Nephron progenitor cell (in vitro differentiated cells): ENCODE results near the gene RNF167.
A peak's percentile ranks its signal among the peaks of the same experiment; 100 is the strongest.

Experiments used
- DNase-seq: peaks from one replicate; pipeline ENCODE4 v3.0.0; 2021
- H3K27ac Mint-ChIP-seq: 2 replicates; pipeline ENCODE4 v1.8.0; 2021; ENCODE audit warnings: mild to moderate bottlenecking, moderate library complexity, mixed read lengths
- H3K27me3 Mint-ChIP-seq: 2 replicates; pipeline ENCODE4 v1.8.0; 2021; ENCODE audit warnings: mild to moderate bottlenecking, low read depth, mixed read lengths; ENCODE audit not compliant: poor library complexity
- H3K36me3 Mint-ChIP-seq: 2 replicates; pipeline ENCODE4 v1.8.0; 2021; ENCODE audit warnings: low read depth, mixed read lengths
- H3K4me1 Mint-ChIP-seq: 2 replicates; pipeline ENCODE4 v1.8.0; 2021; ENCODE audit warnings: mixed read lengths
- H3K4me3 Mint-ChIP-seq: 2 replicates; pipeline ENCODE4 v1.8.0; 2021; ENCODE audit warnings: mild to moderate bottlenecking, moderate library complexity, mixed read lengths
- H3K9me3 Mint-ChIP-seq: 2 replicates; pipeline ENCODE4 v1.8.0; 2021; ENCODE audit warnings: mild to moderate bottlenecking, moderate library complexity, mixed read lengths
- TF ChIP-seq, protein P1 (sequence below): fragments of 200-600 bp; sonication (generic); IDR thresholded peaks from 2 replicates; pipeline ENCODE4 v1.5.0; 2021; ENCODE audit warnings: antibody characterized with exemption

RNF167 gene

DNA sequence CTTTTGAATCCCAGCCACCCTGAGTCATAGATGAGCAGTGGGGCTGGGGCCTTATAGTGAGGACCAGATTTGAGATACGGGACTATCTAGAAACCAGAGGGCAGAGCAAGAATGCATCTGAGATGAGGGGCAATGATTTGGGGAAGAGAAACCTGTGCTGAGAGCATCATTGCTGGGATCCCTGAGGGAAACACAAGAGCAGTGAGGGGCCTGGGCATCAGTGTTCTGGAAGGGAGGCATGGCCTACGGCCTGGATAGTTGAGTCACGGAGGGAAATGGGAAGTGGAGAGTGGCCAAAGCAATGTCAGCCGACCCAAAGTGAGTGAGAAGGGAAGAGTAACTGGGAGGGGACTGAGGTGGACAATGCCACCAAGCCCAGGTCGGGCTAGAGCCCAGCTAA lies 42.2 kb downstream of the RNF167 start:
- TF ChIP-seq, protein P1, sequence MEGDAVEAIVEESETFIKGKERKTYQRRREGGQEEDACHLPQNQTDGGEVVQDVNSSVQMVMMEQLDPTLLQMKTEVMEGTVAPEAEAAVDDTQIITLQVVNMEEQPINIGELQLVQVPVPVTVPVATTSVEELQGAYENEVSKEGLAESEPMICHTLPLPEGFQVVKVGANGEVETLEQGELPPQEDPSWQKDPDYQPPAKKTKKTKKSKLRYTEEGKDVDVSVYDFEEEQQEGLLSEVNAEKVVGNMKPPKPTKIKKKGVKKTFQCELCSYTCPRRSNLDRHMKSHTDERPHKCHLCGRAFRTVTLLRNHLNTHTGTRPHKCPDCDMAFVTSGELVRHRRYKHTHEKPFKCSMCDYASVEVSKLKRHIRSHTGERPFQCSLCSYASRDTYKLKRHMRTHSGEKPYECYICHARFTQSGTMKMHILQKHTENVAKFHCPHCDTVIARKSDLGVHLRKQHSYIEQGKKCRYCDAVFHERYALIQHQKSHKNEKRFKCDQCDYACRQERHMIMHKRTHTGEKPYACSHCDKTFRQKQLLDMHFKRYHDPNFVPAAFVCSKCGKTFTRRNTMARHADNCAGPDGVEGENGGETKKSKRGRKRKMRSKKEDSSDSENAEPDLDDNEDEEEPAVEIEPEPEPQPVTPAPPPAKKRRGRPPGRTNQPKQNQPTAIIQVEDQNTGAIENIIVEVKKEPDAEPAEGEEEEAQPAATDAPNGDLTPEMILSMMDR, result no peak
- DNase-seq, result no peak
- Mint-ChIP-seq H3K4me3 (no peak overlapping the region), H3K27me3 (peaks cover 5% of the 10 kb centered on the region), H3K27ac (no peak overlapping the region), H3K4me1 (peaks cover 29% of the 10 kb centered on the region), H3K36me3 (peaks cover 21% of the 10 kb centered on the region), H3K9me3 (no peaks in the 10 kb centered on the region)

- peaks cover 34% of the 10 kb centered on the region for H3K4me1 Mint-ChIP-seq
- H3K4me3 Mint-ChIP-seq, result peak overlapping the region; percentile 82
- H3K27me3 Mint-ChIP-seq, result peaks cover 9% of the 10 kb centered on the region
- H3K9me3 Mint-ChIP-seq, result no peaks in the 10 kb centered on the region
- TF ChIP-seq, protein P1, result no peak
- peaks cover 10% of the 10 kb centered on the region for H3K36me3 Mint-ChIP-seq
- DNase-seq, result no peak
- no peak overlapping the region for H3K27ac Mint-ChIP-seq
Measured at GRCh38 chr17:4986403-4986802, 46.3 kb downstream of the RNF167 start.

DNA sequence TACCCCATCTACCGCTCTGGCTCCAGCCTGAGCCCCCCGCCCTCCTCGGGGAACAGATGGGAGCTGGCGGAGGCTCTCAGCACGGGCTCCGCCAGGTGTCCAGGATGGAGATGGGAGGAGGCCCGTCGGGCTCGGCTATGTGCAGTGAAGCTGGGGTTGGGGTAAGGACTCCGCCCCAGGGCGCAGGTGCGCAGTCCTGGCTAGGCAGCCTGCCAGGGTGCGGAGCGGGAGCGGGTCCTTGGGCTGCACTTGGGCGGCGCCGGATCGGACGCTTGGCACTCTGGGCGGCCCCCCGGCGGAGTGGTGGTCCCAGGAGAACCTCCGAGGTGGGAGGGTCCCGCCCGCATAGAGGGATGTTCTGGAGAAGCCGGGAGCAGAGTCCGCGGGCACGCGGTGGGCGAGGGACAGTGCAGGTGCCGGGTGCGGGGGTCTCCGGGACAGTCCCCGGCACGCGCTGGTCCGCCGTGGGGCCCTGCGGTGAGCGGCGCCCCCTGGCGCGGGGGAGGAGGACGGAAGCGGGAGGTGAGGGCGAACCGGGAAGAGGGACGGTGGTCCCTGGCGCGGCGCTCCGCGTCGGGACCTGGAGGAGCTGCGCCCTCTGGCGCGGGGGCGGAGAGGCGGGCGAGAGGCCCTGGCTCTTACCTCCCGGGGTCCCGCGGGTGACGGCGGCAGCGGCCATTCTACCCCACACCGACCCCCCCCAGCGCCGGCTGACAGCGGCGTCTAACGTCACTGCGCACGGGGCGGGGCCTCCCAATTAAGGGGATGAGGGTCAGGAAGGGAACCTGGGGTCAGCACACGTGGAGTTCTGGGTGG lies 47.1 kb downstream of the RNF167 start, which contains the start of gene CAMTA2:
CAMTA2 (minus strand) TSS at position 725 of the 816 bp plus-strand sequence. CDS start 1,453 bp downstream, outside the sequence.
- peaks cover 9% of the 10 kb centered on the region for H3K36me3 Mint-ChIP-seq
- peak; percentile 90 for DNase-seq
- TF ChIP-seq, protein P1, result peak; percentile 64
- H3K27ac Mint-ChIP-seq, result no peak within 1 kb of the TSS
- H3K4me3 Mint-ChIP-seq, result peak within 1 kb of the TSS; percentile 82
- peaks cover 10% of the 10 kb centered on the region for H3K27me3 Mint-ChIP-seq
- peaks cover 38% of the 10 kb centered on the region for H3K4me1 Mint-ChIP-seq
- no peaks in the 10 kb centered on the region for H3K9me3 Mint-ChIP-seq

GRCh38 chr17:4987767-4988567 lies 47.9 kb downstream of the RNF167 start:
- no peak overlapping the region for H3K27ac Mint-ChIP-seq
- DNase-seq, result no peak
- no peaks in the 10 kb centered on the region for H3K9me3 Mint-ChIP-seq
- H3K4me3 Mint-ChIP-seq, result peak overlapping the region; percentile 82
- TF ChIP-seq, protein P1, result no peak
- peaks cover 38% of the 10 kb centered on the region for H3K4me1 Mint-ChIP-seq
- peaks cover 6% of the 10 kb centered on the region for H3K36me3 Mint-ChIP-seq
- H3K27me3 Mint-ChIP-seq, result peaks cover 12% of the 10 kb centered on the region

GRCh38 chr17:4994081-4994595 lies 54.1 kb downstream of the RNF167 start:
- Mint-ChIP-seq H3K4me3 (no peak overlapping the region), H3K9me3 (peaks cover 4% of the 10 kb centered on the region), H3K4me1 (peaks cover 30% of the 10 kb centered on the region), H3K27me3 (peaks cover 37% of the 10 kb centered on the region), H3K36me3 (no peaks in the 10 kb centered on the region), H3K27ac (no peak overlapping the region)
- TF ChIP-seq, protein P1, result no peak
- no peak for DNase-seq
